GM19023 (cell line): ENCODE data around the gene ERFL.
"Not testable (repeated sequence)": the region's sequence is repeated elsewhere in the genome, so short reads cannot be mapped to it uniquely, and the experiment has no call there.

Source experiments
- ATAC-seq: cut with Tn5 transposase; IDR thresholded peaks from one replicate; pipeline ENCODE4 v1.9.1; 2021; ENCODE audit warnings: mild to moderate bottlenecking, moderate library complexity; ENCODE audit not compliant: unreplicated experiment

Gene ERFL

DNA sequence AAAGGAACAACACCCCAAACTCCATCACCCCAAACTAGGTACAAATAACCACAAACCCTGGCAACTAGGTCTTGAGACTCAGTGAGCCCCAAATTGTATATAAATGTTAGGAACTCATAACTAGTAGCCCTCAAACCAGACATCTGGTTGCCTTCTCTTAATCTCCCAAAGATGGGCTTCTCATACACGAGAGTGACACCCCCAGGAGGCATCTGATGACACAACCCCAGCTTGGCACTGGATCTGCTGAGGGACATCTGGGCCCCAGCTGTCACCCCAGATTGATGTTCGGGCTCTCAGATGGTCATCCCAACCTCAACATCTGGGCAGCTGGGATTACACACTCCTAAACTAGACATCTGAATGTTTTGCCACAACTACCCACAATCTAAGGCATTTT, 16.1 kb upstream of the ERFL start:
- ATAC-seq = no peak

DNA sequence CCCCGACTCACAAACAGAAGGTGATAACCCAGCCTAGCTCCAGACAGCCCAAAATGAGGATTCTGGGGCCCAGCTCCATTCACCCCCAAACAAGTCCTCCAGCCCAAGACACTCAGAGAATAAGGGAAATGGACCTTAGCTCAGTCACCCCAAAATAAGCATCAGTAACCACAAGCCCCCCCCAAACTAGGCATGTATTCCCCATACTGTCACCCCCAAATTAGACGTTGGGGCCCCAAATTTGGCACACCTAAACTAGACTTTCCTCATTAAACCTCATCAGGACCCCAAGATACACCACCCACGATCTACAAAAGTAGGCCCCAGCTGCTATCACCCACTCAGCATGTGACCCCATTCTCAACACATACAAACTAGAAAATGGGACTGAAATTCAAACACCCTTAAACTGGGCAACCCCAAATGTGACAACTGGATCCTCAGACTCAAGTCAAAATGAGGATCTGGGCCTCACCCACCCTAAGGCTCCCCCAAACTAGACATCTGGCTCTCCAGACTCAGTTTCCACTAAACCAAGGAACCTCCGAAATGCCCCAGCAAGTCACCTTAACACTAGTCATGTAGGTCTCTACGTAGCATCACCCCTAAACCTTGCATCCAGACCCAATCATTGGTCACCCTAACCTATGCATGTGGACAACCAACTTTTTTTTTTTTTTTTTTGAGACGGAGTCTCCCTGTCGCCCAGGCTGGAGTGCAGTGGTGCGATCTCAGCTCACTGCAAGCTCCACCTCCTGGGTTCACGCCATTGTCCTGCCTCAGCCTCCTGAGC, 13.4 kb upstream of the ERFL start:
- no peak for ATAC-seq

GRCh38 chr19:41940731-41941409, 12.6 kb upstream of the ERFL start:
- ATAC-seq = no peak

GRCh38 chr19:41939861-41940730, 11.8 kb upstream of the ERFL start:
- no peak for ATAC-seq

GRCh38 chr19:41939209-41939608, 11.0 kb upstream of the ERFL start:
- ATAC-seq = not testable (repeated sequence)

DNA sequence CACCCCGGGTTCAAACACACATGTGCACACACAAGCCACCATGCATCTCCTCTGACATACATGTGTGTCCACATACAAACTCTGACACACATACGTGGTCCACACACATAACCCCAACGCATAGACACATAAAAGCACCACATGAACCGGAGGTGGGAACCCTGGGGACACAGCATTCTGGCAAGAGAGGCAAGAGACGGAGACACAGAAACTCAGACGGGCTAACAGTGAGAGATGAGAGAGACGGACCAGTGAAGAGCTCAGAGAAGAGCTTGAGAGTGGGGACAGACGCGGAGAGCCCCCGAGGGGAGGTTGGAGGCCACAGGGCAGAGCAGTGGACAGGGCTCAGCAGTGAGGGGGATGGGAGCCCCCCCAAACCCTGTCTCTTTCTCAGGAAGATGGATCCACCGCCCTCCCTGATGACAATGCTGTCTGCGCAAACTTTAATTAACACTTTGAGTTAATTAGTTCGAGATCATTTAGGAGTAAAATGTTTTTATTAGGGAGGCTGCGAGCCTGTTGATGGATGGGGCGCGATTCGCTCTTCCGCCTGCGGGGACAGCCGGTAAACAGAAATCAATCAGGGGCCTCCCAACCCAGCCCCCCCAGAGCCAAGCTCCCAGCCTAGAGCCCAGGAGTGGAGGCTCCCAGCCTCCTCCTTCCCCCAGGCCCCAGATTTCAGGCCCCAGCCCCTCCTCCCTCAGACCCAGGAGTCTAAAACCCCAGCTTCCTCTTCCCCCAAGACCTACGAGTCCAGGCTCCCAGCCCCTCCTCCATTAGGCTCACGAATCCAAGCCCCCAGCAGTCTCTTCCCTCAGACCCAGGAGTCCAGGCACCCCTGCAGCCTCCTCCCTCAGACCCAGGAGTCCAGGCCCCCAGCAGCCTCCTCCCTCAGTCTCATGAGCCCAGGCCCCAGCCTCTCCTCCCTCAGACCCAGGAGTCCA, 9.5 kb upstream of the ERFL start:
- ATAC-seq = no peak

DNA sequence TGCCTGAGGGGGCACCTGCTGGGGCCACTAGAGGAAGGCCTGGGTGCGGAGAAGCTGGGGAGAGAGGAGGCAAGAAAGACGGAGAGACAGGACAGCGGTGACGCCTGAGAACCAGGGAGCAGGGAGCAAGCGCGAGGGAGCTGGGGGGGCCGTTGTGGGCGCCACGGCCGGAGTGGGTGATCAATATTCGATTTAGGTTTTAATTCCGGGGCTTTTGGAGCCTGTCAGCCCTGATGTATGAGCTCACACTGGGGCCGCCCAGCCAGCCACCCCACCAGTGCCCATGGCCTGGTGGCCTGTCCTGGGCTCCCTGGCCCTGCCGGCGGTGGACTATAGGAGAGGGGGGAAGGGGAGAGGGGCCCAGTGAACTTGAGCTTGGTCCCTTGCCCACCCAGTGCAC, 8.7 kb upstream of the ERFL start:
- ATAC-seq = no peak

DNA sequence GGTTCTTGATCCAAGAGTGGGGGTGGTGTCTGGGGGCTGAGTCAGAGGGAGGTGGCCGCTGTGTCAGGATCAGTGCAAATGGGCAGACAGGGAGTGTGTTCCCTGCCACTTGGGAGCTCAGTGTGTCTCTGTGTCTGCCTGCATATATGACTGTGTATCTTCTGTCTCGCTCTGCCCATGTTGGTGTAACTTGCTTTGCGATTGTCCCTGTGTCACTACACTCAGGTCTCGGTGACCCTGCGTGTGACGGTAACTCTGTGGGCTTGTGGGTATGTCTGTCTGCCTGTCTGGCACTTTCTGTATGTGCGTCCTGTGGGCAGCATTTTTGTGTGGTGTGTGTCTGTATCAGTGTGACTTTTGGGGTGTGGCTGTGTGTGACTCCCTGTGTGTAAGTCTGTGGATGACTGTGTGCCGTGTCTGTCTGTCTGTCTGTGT, 8.2 kb upstream of the ERFL start:
- ATAC-seq = no peak

DNA sequence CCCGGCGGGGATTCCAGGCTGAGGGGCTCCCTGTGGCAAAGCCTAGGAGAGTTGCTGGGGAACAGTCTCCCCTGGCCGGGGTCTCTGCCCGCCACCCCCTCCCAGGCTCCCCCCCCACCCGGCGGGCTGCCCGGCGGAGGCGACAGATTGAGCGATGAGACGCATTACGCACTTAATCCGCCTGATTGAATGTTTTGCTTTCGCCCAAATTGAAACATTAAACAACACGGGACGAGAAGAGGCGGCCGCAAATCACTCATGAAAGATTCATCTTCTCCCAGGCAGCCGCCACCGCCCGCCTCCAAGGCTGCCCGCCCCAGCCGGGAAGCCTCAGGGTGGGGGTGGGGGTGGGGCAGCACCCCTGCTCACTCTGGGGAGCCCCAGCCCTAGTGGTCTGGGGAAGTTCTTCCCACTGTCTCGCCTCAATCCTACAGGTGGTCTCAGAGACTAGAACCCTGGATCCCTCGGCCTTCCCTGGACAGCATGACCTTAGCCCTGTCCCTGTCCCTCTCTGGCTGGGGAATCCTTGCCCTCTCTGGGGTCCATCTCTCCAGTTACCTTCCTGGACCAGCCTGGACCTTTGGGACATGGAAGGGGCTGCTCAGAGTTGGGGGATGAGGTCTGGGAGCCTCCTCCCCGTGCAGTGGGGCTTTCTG, 7.6 kb upstream of the ERFL start:
- no peak for ATAC-seq

GRCh38 chr19:41934849-41935374, 6.7 kb upstream of the ERFL start:
- ATAC-seq = no peak

- ATAC-seq = no peak
These were observed 5.6 kb upstream of the ERFL start for GRCh38 chr19:41933693-41934426.

DNA sequence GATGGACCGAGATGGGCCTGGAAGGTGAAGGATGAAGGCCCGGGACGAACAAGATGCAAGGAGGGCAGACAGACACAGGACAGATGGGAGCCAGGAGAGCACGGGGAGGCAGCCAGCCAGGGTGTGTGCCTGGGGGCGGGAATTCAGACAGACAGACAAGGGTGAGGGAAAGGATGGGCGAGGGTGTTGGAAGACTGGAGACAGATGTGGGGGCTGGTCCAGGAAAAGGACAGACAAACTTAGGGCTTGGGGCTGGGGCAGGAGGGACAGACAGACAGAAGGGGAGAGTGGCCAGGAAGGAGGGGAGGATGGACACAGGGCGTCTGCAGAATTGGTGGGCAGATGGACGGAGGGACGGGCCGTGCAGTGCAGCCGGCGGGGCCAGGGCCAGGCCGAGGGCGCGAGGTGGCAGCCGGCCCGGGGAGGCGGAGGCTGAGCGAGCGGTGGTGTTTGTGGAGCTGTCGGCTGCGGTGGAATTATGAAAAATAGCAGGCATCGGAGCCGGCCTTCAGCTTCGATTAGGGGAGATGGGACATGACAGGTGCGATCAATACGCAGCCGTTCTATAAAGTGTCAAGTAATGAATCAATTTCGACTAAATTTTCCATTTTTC, 4.6 kb upstream of the ERFL start:
- no peak for ATAC-seq

GRCh38 chr19:41932259-41932719, 4.0 kb upstream of the ERFL start:
- no peak for ATAC-seq

GRCh38 chr19:41930926-41931592, 2.8 kb upstream of the ERFL start:
- no peak for ATAC-seq

DNA sequence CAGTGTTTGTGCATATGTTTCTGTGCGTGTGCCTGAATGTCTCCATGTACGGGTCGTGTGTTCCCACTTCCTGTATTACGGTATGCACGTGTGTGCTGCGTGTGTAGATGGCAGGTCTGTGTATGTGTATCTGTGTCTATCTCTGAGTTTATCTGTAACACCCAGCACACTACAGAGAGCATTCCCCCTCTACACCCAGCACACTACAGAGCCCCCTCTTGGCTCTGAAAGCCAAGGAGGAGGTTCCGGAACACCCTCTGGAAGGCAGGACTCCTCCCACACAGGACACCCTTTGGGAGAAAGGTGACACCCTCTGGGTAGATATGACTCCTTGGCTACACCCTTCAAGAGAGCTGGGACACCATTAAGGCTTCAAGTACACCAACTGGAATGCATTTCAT, 2.1 kb upstream of the ERFL start:
- no peak for ATAC-seq

DNA sequence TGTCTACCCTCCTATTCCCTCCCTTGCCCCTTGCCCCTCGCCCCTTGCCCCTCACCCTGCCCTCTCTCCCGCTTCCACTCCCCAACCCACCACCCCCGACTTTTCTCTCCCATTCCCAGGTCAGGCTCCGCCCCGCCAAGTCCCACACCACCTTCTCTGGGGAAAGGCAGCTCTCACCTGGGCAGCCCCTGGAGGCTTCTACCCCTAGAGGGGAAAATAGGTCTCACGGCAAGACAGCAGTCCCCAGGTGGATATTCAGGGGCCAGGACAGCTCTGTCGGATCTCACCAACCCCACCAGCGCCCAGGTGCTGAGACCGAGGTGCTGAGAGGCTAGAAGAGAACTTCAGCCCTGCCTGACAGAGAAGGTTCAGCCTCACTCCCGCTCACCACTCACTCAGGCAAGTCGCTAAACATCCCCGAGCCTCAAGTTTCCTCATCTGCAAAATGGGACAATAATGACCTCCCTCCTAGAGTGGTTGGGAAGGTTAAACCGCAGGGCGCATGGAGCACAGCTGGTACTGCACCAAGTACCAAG, 1.4 kb upstream of the ERFL start:
- no peak for ATAC-seq

DNA sequence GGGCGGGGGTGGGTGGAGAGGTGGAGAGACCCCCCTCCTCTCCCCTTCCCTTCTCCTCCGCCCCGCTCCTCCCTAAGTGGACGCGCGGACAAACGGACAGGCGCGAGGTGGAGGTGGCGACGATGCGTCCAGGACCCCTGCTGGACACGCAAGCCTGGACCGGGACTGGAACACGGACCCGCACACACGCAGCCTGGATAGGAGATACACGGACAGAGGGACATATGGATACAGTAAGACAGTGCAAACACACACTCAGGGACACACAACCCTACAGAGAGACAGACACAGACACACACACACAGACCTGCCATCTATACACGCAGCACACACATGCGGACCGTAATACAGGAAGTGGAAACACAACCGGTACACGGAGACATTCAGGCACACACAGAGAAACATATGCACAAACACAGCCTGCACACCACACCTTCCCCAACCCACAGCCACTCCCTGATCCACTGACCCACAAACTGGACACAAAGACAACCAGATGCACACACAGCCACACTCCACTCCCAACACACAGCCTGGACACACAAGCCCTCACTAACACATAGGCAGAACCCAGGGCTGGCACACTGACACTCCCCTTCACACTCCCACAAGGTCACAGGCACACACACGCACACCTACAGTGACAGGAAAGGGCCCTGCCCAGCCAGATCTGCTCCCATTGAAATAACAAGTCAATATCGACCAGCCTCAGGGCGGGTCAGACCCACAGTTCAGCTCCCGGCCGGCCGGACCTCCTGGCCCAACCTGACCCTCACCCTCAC, 696 bp upstream of the ERFL start:
- ATAC-seq = no peak
